ENCODE data around the gene ANO6. TPM values are rescaled to one million over a fixed set of nuclear protein-coding genes. Genes with fewer than 3 reads are reported as not detected.

Gene ANO6
- total and polyA plus RNA-seq, 2 donors (not counting 1 experiment from before 2014, with no cell fraction given) = 6.6 to 19.5 TPM

GRCh38 chr12:45418520-45418919, 202.6 kb downstream of the ANO6 start:
- TF ChIP-seq EZH2 (IDR thresholded peaks at IDR 0.05; ENCODE audit: borderline replicate concordance, insufficient read depth, low read depth, low read length, poor library complexity, severe bottlenecking) = no peak
- TF ChIP-seq, protein P1, sequence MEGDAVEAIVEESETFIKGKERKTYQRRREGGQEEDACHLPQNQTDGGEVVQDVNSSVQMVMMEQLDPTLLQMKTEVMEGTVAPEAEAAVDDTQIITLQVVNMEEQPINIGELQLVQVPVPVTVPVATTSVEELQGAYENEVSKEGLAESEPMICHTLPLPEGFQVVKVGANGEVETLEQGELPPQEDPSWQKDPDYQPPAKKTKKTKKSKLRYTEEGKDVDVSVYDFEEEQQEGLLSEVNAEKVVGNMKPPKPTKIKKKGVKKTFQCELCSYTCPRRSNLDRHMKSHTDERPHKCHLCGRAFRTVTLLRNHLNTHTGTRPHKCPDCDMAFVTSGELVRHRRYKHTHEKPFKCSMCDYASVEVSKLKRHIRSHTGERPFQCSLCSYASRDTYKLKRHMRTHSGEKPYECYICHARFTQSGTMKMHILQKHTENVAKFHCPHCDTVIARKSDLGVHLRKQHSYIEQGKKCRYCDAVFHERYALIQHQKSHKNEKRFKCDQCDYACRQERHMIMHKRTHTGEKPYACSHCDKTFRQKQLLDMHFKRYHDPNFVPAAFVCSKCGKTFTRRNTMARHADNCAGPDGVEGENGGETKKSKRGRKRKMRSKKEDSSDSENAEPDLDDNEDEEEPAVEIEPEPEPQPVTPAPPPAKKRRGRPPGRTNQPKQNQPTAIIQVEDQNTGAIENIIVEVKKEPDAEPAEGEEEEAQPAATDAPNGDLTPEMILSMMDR (IDR thresholded peaks at IDR 0.05) = no peak
- no peak overlapping the region for H3K4me3 Mint-ChIP-seq
- DNase-seq (no peak), ATAC-seq (ENCODE audit: low read depth) (no peak)
- H3K4me1 Mint-ChIP-seq = peaks cover 7% of the 10 kb centered on the region
- Histone ChIP-seq H3K27me3 (replicated peaks in 1 of 4; ENCODE audit: control extremely low read depth in 1 of 4, control insufficient read depth in 3 of 4, insufficient read depth in 4 of 4, low read length in 3 of 4) (no peaks in the 10 kb centered on the region), H3K9ac (ENCODE audit: low read length) (no peak overlapping the region), H3K4me1 (ENCODE audit: control insufficient read depth in 2 of 2, insufficient read depth in 2 of 2, low read length in 2 of 2) (no peaks in the 10 kb centered on the region), H3K36me3 (replicated peaks in 1 of 2; ENCODE audit: control extremely low read depth in 1 of 2, control insufficient read depth in 1 of 2, extremely low read depth in 1 of 2, insufficient read depth in 2 of 2, low read length in 1 of 2) (peaks cover 3 to 9% of the 10 kb centered on the region in 2 experiments), H3K4me3 (ENCODE audit: control extremely low read depth in 1 of 5, extremely low read depth in 1 of 5, insufficient read depth in 1 of 5, low read depth in 2 of 5, low read length in 4 of 5) (no peak overlapping the region), H4K20me1 (ENCODE audit: control insufficient read depth, insufficient read depth, low read length, poor library complexity, severe bottlenecking) (no peaks in the 10 kb centered on the region), H3K4me2 (replicated peaks; ENCODE audit: low read depth, low read length, poor library complexity, severe bottlenecking) (no peak overlapping the region), H3K9me3 (ENCODE audit: control extremely low read depth in 1 of 3, control insufficient read depth in 2 of 3, insufficient read depth in 1 of 3, low read length in 2 of 3) (no peaks in the 10 kb centered on the region), H3K79me2 (ENCODE audit: control insufficient read depth, insufficient read depth, low read length) (no peaks in the 10 kb centered on the region), H2AFZ (ENCODE audit: insufficient read depth, low read depth, low read length, poor library complexity, severe bottlenecking) (no peak overlapping the region), H3K27ac (ENCODE audit: low read length in 2 of 2) (no peak overlapping the region)
- ChIA-PET POLR2A (no interaction called here), CTCF (no interaction called here)
- no peak overlapping the region for H3K27ac Mint-ChIP-seq
- H3K9me3 Mint-ChIP-seq (ENCODE audit: insufficient read depth) = no peaks in the 10 kb centered on the region
- no peaks in the 10 kb centered on the region for H3K27me3 Mint-ChIP-seq
- WGBS (ENCODE audit: insufficient coverage) = no CpG with 5 or more reads among the region's 1 CpG
- intact Hi-C loops (cut with micrococcal nuclease) = no loop called here

DNA sequence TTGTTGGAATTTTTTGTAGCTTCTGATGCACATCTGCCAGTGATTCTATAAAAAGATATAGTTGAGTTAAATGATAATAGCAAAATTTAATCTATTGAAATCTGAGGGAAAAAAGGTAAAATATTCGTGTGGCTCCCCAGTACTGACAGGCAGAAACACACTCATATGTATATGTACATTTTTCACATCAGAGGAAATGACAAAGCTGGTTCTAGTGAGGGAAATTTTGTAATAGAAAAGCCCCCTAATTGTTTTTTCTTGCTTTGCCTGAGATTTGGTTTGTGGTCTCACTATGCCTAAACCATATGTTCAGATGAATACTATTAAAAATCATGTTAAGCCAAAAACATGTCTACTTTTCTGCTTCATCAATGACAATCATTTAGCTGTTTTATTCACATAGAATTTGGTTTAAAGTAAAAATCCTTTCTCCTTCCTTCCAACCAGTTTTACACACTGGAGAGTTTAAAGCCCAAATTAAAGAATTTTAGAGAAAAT, 203.5 kb downstream of the ANO6 start:
- CTCF ChIA-PET = no interaction called here
- WGBS (ENCODE audit: insufficient coverage) = no CpG with 5 or more reads among the region's 1 CpG
- Histone ChIP-seq H3K36me3 (replicated peaks in 1 of 2; ENCODE audit: control extremely low read depth in 1 of 2, control insufficient read depth in 1 of 2, extremely low read depth in 1 of 2, insufficient read depth in 2 of 2, low read length in 1 of 2) (peaks cover 3 to 9% of the 10 kb centered on the region in 2 experiments), H3K4me2 (replicated peaks; ENCODE audit: low read depth, low read length, poor library complexity, severe bottlenecking) (no peak overlapping the region), H4K20me1 (ENCODE audit: control insufficient read depth, insufficient read depth, low read length, poor library complexity, severe bottlenecking) (no peaks in the 10 kb centered on the region), H3K27me3 (replicated peaks in 1 of 4; ENCODE audit: control extremely low read depth in 1 of 4, control insufficient read depth in 3 of 4, insufficient read depth in 4 of 4, low read length in 3 of 4) (no peaks in the 10 kb centered on the region), H2AFZ (ENCODE audit: insufficient read depth, low read depth, low read length, poor library complexity, severe bottlenecking) (no peak overlapping the region), H3K79me2 (ENCODE audit: control insufficient read depth, insufficient read depth, low read length) (no peaks in the 10 kb centered on the region), H3K27ac (ENCODE audit: low read length in 2 of 2) (no peak overlapping the region), H3K9me3 (ENCODE audit: control extremely low read depth in 1 of 3, control insufficient read depth in 2 of 3, insufficient read depth in 1 of 3, low read length in 2 of 3) (no peaks in the 10 kb centered on the region), H3K4me3 (ENCODE audit: control extremely low read depth in 1 of 5, extremely low read depth in 1 of 5, insufficient read depth in 1 of 5, low read depth in 2 of 5, low read length in 4 of 5) (no peak overlapping the region), H3K9ac (ENCODE audit: low read length) (no peak overlapping the region), H3K4me1 (ENCODE audit: control insufficient read depth in 2 of 2, insufficient read depth in 2 of 2, low read length in 2 of 2) (no peaks in the 10 kb centered on the region)
- no peaks in the 10 kb centered on the region for H3K27me3 Mint-ChIP-seq
- no peaks in the 10 kb centered on the region for H3K9me3 Mint-ChIP-seq (ENCODE audit: insufficient read depth)
- no peak for DNase-seq
- H3K4me1 Mint-ChIP-seq = peaks cover 7% of the 10 kb centered on the region
- POLR2A ChIA-PET = no interaction called here
- no peak overlapping the region for H3K27ac Mint-ChIP-seq
- intact Hi-C loops (cut with micrococcal nuclease) = no loop called here
- TF ChIP-seq, protein P1 (IDR thresholded peaks at IDR 0.05) = no peak
- TF ChIP-seq EZH2 (IDR thresholded peaks at IDR 0.05; ENCODE audit: borderline replicate concordance, insufficient read depth, low read depth, low read length, poor library complexity, severe bottlenecking) = no peak
- ATAC-seq (ENCODE audit: low read depth) = no peak
- H3K4me3 Mint-ChIP-seq = no peak overlapping the region

Measured in B cell (primary cell).